Common myeloid progenitor, CD34-positive (primary cell): ENCODE results near the gene ZBTB7C.

Source experiments
- CTCF ChIA-PET: fragments of 350-600 bp; sonication (Branson Sonifier 250); formaldehyde crosslinking; loops from one replicate; lab custom pipeline; 2021; ENCODE audit warnings: antibody characterized with exemption; lab: Charles Lee
- POLR2A ChIA-PET: fragments of 350-600 bp; sonication (Branson Sonifier 250); formaldehyde crosslinking; loops from one replicate; lab custom pipeline; 2021; ENCODE audit warnings: antibody characterized with exemption; lab: Charles Lee
- DNase-seq, 3 donors: peaks; one replicate each; pipeline versions ENCODE4 v3.0.0 to v3.0.0-alpha.2; 2013
- H3K27ac ChIP-seq, 2 experiments: 1 replicate in 1 of 2; 2 replicates in 1 of 2; pipeline ENCODE4 v1.7.0; 2013; ENCODE audit warnings: inconsistent platforms in 2 of 2, low read length in 2 of 2, mild to moderate bottlenecking in 2 of 2, low read depth in 1 of 2, moderate library complexity in 1 of 2; ENCODE audit not compliant: severe bottlenecking in 2 of 2, insufficient read depth in 1 of 2, poor library complexity in 1 of 2
- H3K27me3 ChIP-seq, 5 experiments: replicated peaks in 2 of 5; 1 replicate in 3 of 5; 2 replicates in 2 of 5; pipeline versions ENCODE4 v1.6.1 to v1.7.0; 2013; ENCODE audit warnings: low read length in 4 of 5, mild to moderate bottlenecking in 2 of 5, moderate library complexity in 2 of 5, inconsistent platforms in 1 of 5; ENCODE audit not compliant: insufficient read depth in 5 of 5, control insufficient read depth in 4 of 5
- H3K36me3 ChIP-seq, 4 experiments: 1 replicate in 2 of 4; 2 replicates in 2 of 4; pipeline versions ENCODE4 v1.6.1 to v1.7.0; 2013; ENCODE audit warnings: low read length in 3 of 4, control low read depth in 1 of 4, mild to moderate bottlenecking in 1 of 4; ENCODE audit not compliant: control insufficient read depth in 4 of 4, insufficient read depth in 4 of 4
- H3K4me1 ChIP-seq, 4 experiments: 1 replicate in 3 of 4; 2 replicates in 1 of 4; pipeline versions ENCODE4 v1.6.1 to v1.7.1; 2013; ENCODE audit warnings: low read length in 3 of 4, mild to moderate bottlenecking in 3 of 4, control low read depth in 1 of 4, inconsistent platforms in 1 of 4, moderate library complexity in 1 of 4; ENCODE audit not compliant: control insufficient read depth in 4 of 4, insufficient read depth in 4 of 4; ENCODE audit errors: control extremely low read depth in 1 of 4
- H3K4me3 ChIP-seq, 7 experiments: 1 replicate in 4 of 7; 2 replicates in 3 of 7; pipeline versions ENCODE4 v1.5.1 to v1.7.0; 2013; ENCODE audit warnings: mild to moderate bottlenecking in 7 of 7, low read length in 6 of 7, moderate library complexity in 6 of 7, inconsistent platforms in 2 of 7, low read depth in 2 of 7, control low read depth in 1 of 7; ENCODE audit not compliant: insufficient read depth in 4 of 7, control insufficient read depth in 1 of 7; ENCODE audit errors: extremely low read depth in 1 of 7
- H3K9me3 ChIP-seq, 5 experiments: 1 replicate in 4 of 5; 2 replicates in 1 of 5; pipeline versions ENCODE4 v1.6.1 to v1.7.1; 2013; ENCODE audit warnings: low read length in 4 of 5, mild to moderate bottlenecking in 2 of 5, inconsistent platforms in 1 of 5, low read depth in 1 of 5, moderate library complexity in 1 of 5; ENCODE audit not compliant: control insufficient read depth in 4 of 5, insufficient read depth in 2 of 5; ENCODE audit errors: control extremely low read depth in 1 of 5
- WGBS: methylation state at CpG from one replicate; pipeline ENCODE4 v1.1.5; 2013; ENCODE audit not compliant: insufficient coverage; 5-methylcytosine and 5-hydroxymethylcytosine counted together

Gene ZBTB7C

DNA sequence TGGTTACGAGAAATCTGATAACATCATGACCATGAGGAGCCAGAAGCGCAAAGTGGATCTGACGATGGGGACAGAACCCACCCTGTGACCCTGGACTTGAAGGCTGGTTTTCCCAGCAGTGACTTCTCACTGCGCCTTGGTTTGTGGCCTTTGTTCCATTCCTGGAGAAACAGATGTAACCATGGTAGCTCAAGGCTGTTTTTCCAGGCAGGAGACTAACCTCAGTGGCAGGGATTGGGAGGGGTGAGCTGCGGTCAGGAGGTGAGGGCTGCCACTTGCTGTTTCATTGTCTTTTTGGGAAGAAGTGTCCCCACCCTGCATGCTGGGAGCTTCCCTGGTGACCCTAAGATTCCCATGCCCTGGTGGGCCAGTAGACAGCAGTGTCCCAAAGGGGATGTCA is 362.3 kb downstream of the ZBTB7C start:
- H3K4me3 ChIP-seq = no peak overlapping the region
- no peak overlapping the region for H3K27ac ChIP-seq
- 90% methylated on average over 5 of the region's 5 CpGs for WGBS
- POLR2A ChIA-PET = no interaction called here
- CTCF ChIA-PET = no interaction called here
- peaks cover 4 to 45% (median 5%) of the 10 kb centered on the region in 5 experiments for H3K27me3 ChIP-seq
- DNase-seq = no peak
- H3K4me1 ChIP-seq = no peaks in the 10 kb centered on the region
- H3K9me3 ChIP-seq = peaks cover 0 to 13% (median 0%) of the 10 kb centered on the region in 5 experiments
- no peaks in the 10 kb centered on the region for H3K36me3 ChIP-seq

- H3K27me3 ChIP-seq = peaks cover under 1 to 43% (median 5%) of the 10 kb centered on the region in 5 experiments
- CTCF ChIA-PET = no interaction called here
- H3K4me3 ChIP-seq = no peak overlapping the region
- DNase-seq = no peak
- no peaks in the 10 kb centered on the region for H3K36me3 ChIP-seq
- H3K27ac ChIP-seq = no peak overlapping the region
- 83% methylated on average over 2 of the region's 2 CpGs for WGBS
- H3K4me1 ChIP-seq = no peaks in the 10 kb centered on the region
- H3K9me3 ChIP-seq = peaks cover 0 to 13% (median 0%) of the 10 kb centered on the region in 5 experiments
- POLR2A ChIA-PET = no interaction called here
Measured at GRCh38 chr18:48045744-48046143, 363.4 kb downstream of the ZBTB7C start.

- CTCF ChIA-PET = no interaction called here
Measured at GRCh38 chr18:48044944-48045343, 364.2 kb downstream of the ZBTB7C start.

GRCh38 chr18:48043166-48043565 is 366.0 kb downstream of the ZBTB7C start:
- CTCF ChIA-PET = no interaction called here

More at GRCh38 chr18:48044944-48045343, 364.2 kb downstream of the ZBTB7C start:
- 90% methylated on average over 2 of the region's 3 CpGs for WGBS
- POLR2A ChIA-PET = no interaction called here
- H3K27ac ChIP-seq = no peak overlapping the region
- H3K4me1 ChIP-seq = no peaks in the 10 kb centered on the region
- H3K9me3 ChIP-seq = peaks cover 0 to 13% (median 0%) of the 10 kb centered on the region in 5 experiments
- H3K27me3 ChIP-seq = peaks cover 0 to 38% (median 5%) of the 10 kb centered on the region in 5 experiments
- H3K4me3 ChIP-seq = no peak overlapping the region
- DNase-seq = no peak
- H3K36me3 ChIP-seq = no peaks in the 10 kb centered on the region

GRCh38 chr18:48042431-48042830 is 366.8 kb downstream of the ZBTB7C start:
- H3K4me1 ChIP-seq = no peaks in the 10 kb centered on the region
- no peak overlapping the region for H3K27ac ChIP-seq
- WGBS = 74% methylated on average over 3 of the region's 4 CpGs
- CTCF ChIA-PET = no interaction called here
- peaks cover 0 to 18% (median 5%) of the 10 kb centered on the region in 5 experiments for H3K27me3 ChIP-seq
- no peak overlapping the region for H3K4me3 ChIP-seq
- no peak for DNase-seq
- H3K9me3 ChIP-seq = peaks cover 0 to 13% (median 0%) of the 10 kb centered on the region in 5 experiments
- no peaks in the 10 kb centered on the region for H3K36me3 ChIP-seq
- POLR2A ChIA-PET = no interaction called here

More at GRCh38 chr18:48043166-48043565, 366.0 kb downstream of the ZBTB7C start:
- H3K4me3 ChIP-seq = no peak overlapping the region
- POLR2A ChIA-PET = no interaction called here
- peaks cover 0 to 13% (median 0%) of the 10 kb centered on the region in 5 experiments for H3K9me3 ChIP-seq
- H3K27me3 ChIP-seq = peaks cover 0 to 23% (median 5%) of the 10 kb centered on the region in 5 experiments
- WGBS = 71% methylated on average over 2 of the region's 3 CpGs
- no peaks in the 10 kb centered on the region for H3K36me3 ChIP-seq
- no peak for DNase-seq
- no peaks in the 10 kb centered on the region for H3K4me1 ChIP-seq
- no peak overlapping the region for H3K27ac ChIP-seq

DNA sequence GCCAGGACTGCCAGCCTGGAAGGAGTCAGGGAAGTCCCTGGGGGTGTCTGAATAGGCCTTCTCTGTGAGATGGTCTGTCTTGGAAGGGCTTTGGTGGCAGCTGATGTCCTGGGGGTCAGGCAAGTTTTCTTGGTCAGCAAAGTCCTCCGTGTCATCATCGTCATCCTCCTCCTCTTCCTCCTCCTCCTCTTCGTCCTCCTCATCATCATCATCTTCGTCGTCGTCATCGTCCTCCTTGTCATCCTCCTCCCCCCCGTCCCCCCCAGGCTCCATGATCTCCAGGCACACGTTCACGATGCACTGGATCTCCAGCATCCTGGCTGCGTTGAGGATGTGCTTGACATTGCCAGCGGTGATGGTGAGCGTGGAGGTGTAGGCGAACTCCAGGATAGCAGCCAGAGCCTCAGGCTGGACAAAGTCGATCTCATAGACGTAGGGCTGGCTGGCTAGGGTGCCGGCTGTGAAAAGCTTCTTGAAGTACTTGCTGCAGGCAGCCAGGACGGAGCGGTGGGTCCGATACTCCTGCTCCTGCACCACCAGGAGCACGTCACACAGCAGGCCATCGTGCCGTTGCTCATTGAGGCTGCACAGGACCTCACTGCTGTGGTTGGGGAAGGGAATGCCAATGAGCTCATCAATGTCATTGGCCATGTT is 368.6 kb downstream of the ZBTB7C start:
- peaks cover 0 to 9% (median 0%) of the 10 kb centered on the region in 5 experiments for H3K9me3 ChIP-seq
- ChIA-PET POLR2A (no interaction called here), CTCF (interaction anchor here (1.2 to 1.6 kb wide), 2 partner anchors 10 to 405 kb away, joined by 5 to 6 read pairs; no protein-coding TSS in a partner anchor)
- 93% methylated on average over 23 of the region's 23 CpGs for WGBS
- no peak overlapping the region for H3K27ac ChIP-seq
- no peaks in the 10 kb centered on the region for H3K36me3 ChIP-seq
- peaks cover 0 to 11% (median 3%) of the 10 kb centered on the region in 5 experiments for H3K27me3 ChIP-seq
- H3K4me3 ChIP-seq = no peak overlapping the region
- no peaks in the 10 kb centered on the region for H3K4me1 ChIP-seq
- DNase-seq = no peak

DNA sequence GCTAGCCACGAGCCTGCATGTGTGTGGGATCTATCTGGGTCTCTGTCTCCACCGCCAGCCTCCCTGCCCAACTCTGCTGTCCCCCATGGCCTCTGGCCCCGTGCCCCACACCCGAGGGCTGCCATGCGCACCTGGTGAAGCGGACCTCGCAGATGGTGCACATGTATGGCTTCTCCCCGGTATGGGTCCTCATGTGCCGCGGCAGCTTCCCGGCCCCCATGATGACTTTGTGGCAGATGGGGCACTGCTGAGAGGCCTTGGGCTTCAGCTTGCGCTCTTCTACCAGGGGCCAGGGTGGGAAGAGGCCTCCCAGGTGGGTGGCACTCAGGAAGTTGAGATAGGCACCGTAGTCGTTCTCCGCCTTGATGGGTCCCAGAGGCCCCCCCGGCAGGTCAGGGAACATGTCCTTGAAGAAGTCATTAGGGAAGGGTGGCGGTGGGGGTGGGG is 369.4 kb downstream of the ZBTB7C start:
- Histone ChIP-seq H3K4me3 (no peak overlapping the region), H3K36me3 (no peaks in the 10 kb centered on the region), H3K9me3 (peaks cover 0 to 9% (median 0%) of the 10 kb centered on the region in 5 experiments), H3K27me3 (peaks cover 0 to 8% (median 2%) of the 10 kb centered on the region in 5 experiments), H3K4me1 (no peaks in the 10 kb centered on the region), H3K27ac (no peak overlapping the region)
- CTCF ChIA-PET = interaction anchor here (1.6 kb wide), 1 partner anchor 9 kb away, joined by 5 read pairs; no protein-coding TSS in a partner anchor
- 98% methylated on average over 16 of the region's 17 CpGs for WGBS
- no peak for DNase-seq
- POLR2A ChIA-PET = no interaction called here
